H9 (cell line): Measurements from ENCODE around the gene CXCL8. TPM values are rescaled to one million over a fixed set of nuclear protein-coding genes. Genes with fewer than 3 reads are reported as not detected.

Experiments used
- DNase-seq: peaks from one replicate; pipeline ENCODE4 v3.0.0-alpha.2; 2017
- H2AFZ ChIP-seq: one replicate; pipeline ENCODE4 v1.6.1; 2013; ENCODE audit warnings: mild to moderate bottlenecking, low read length, control low read depth, moderate library complexity
- H2AK5ac ChIP-seq: 2 replicates; pipeline ENCODE4 v1.6.1; 2013; ENCODE audit warnings: low read length, control low read depth, mixed read lengths; ENCODE audit not compliant: insufficient read length
- H2BK120ac ChIP-seq: one replicate; pipeline ENCODE4 v1.6.1; 2013; ENCODE audit warnings: low read depth, mild to moderate bottlenecking, low read length, control low read depth, inconsistent platforms; ENCODE audit not compliant: poor library complexity, severe bottlenecking
- H2BK12ac ChIP-seq: 2 replicates; pipeline ENCODE4 v1.6.1; 2013; ENCODE audit warnings: low read length, control low read depth, mixed read lengths, low read depth; ENCODE audit not compliant: insufficient read length
- H2BK15ac ChIP-seq: 2 replicates; pipeline ENCODE4 v1.6.1; 2013; ENCODE audit warnings: low read depth, low read length, control low read depth
- H2BK20ac ChIP-seq: one replicate; pipeline ENCODE4 v1.6.1; 2013; ENCODE audit warnings: low read depth, mild to moderate bottlenecking, low read length, control low read depth, inconsistent platforms; ENCODE audit not compliant: poor library complexity, severe bottlenecking
- H2BK5ac ChIP-seq: 2 replicates; pipeline ENCODE4 v1.6.1; 2013; ENCODE audit warnings: low read length, control low read depth, mixed read lengths; ENCODE audit not compliant: insufficient read length
- H3K14ac ChIP-seq: 2 replicates; pipeline ENCODE4 v1.6.1; 2013; ENCODE audit warnings: low read length, control low read depth; ENCODE audit not compliant: insufficient read depth
- H3K18ac ChIP-seq: 2 replicates; pipeline ENCODE4 v1.6.1; 2013; ENCODE audit warnings: low read depth, mild to moderate bottlenecking, mixed read lengths, low read length, control low read depth; ENCODE audit not compliant: insufficient read length
- H3K23ac ChIP-seq: 2 replicates; pipeline ENCODE4 v1.6.1; 2013; ENCODE audit warnings: low read length, control low read depth, mixed read lengths, low read depth; ENCODE audit not compliant: insufficient read length
- H3K23me2 ChIP-seq: 2 replicates; pipeline ENCODE4 v1.6.1; 2013; ENCODE audit warnings: low read depth, mild to moderate bottlenecking, mixed read lengths, low read length, control low read depth; ENCODE audit not compliant: insufficient read length, poor library complexity, severe bottlenecking
- H3K27ac ChIP-seq: 2 replicates; pipeline ENCODE4 v1.5.1; 2013; ENCODE audit warnings: low read length, control low read depth, mixed read lengths, low read depth; ENCODE audit not compliant: insufficient read length
- H3K27me3 ChIP-seq: 2 replicates; pipeline ENCODE4 v1.6.1; 2013; ENCODE audit warnings: low read length, control low read depth, inconsistent platforms; ENCODE audit not compliant: insufficient read depth
- H3K4ac ChIP-seq: 2 replicates; pipeline ENCODE4 v1.6.1; 2013; ENCODE audit warnings: low read depth, mild to moderate bottlenecking, control low read depth, inconsistent platforms, low read length, moderate library complexity
- H3K4me1 ChIP-seq: 2 replicates; pipeline ENCODE4 v1.6.1; 2013; ENCODE audit warnings: low read length, control low read depth, inconsistent platforms; ENCODE audit not compliant: insufficient read depth
- H3K4me2 ChIP-seq: 2 replicates; pipeline ENCODE4 v1.6.1; 2013; ENCODE audit warnings: low read length, control low read depth, mixed read lengths; ENCODE audit not compliant: insufficient read length, insufficient read depth
- H3K56ac ChIP-seq: 2 replicates; pipeline ENCODE4 v1.6.1; 2013; ENCODE audit warnings: low read depth, mild to moderate bottlenecking, mixed read lengths, low read length, control low read depth; ENCODE audit not compliant: insufficient read length
- H3K79me1 ChIP-seq: 2 replicates; pipeline ENCODE4 v1.6.1; 2013; ENCODE audit warnings: low read depth, mild to moderate bottlenecking, moderate library complexity, low read length, control low read depth, inconsistent platforms; ENCODE audit not compliant: insufficient read depth, poor library complexity, severe bottlenecking
- H3K79me2 ChIP-seq: 2 replicates; pipeline ENCODE4 v1.6.1; 2013; ENCODE audit warnings: low read length, control low read depth, inconsistent platforms; ENCODE audit not compliant: insufficient read depth
- H3K9ac ChIP-seq: 2 replicates; pipeline ENCODE4 v1.6.1; 2013; ENCODE audit warnings: low read length, control low read depth, mixed read lengths; ENCODE audit not compliant: insufficient read length; ENCODE audit errors: extremely low read depth
- H3K9me3 ChIP-seq: one replicate; pipeline ENCODE4 v1.6.1; 2013; ENCODE audit warnings: low read depth, low read length, inconsistent platforms; ENCODE audit not compliant: control insufficient read depth
- H3T11ph ChIP-seq: one replicate; pipeline ENCODE4 v1.6.1; 2013; ENCODE audit warnings: mild to moderate bottlenecking, low read length, control low read depth, inconsistent platforms
- H4K20me1 ChIP-seq: one replicate; pipeline ENCODE4 v1.6.1; 2013; ENCODE audit not compliant: control insufficient read depth, insufficient read length, insufficient read depth
- H4K5ac ChIP-seq: 2 replicates; pipeline ENCODE4 v1.6.1; 2013; ENCODE audit warnings: low read depth, mild to moderate bottlenecking, mixed read lengths, low read length, control low read depth; ENCODE audit not compliant: insufficient read length
- H4K8ac ChIP-seq: replicated peaks from 2 replicates; pipeline ENCODE4 v1.6.1; 2013; ENCODE audit warnings: low read length, control low read depth, mixed read lengths, low read depth; ENCODE audit not compliant: insufficient read length
- H4K91ac ChIP-seq: 2 replicates; pipeline ENCODE4 v1.6.1; 2013; ENCODE audit warnings: low read depth, mild to moderate bottlenecking, moderate library complexity, mixed read lengths, low read length, control low read depth; ENCODE audit not compliant: insufficient read length
- H3K27ac Mint-ChIP-seq, 3 experiments: 2 replicates in 2 of 3; 3 replicates in 1 of 3; pipeline ENCODE4 v1.8.0; 2020 to 2021; ENCODE audit warnings: mixed read lengths in 3 of 3, mild to moderate bottlenecking in 1 of 3, moderate library complexity in 1 of 3
- H3K27me3 Mint-ChIP-seq: 2 replicates; pipeline ENCODE4 v1.8.0; 2021; ENCODE audit warnings: low read depth, mild to moderate bottlenecking, moderate library complexity, mixed read lengths
- H3K36me3 Mint-ChIP-seq, 3 experiments: 2 replicates in 2 of 3; 3 replicates in 1 of 3; pipeline ENCODE4 v1.8.0; 2020 to 2021; ENCODE audit warnings: low read depth in 3 of 3, mixed read lengths in 3 of 3; ENCODE audit not compliant: insufficient read depth in 1 of 3
- H3K4me1 Mint-ChIP-seq, 2 experiments: 2 replicates each; pipeline ENCODE4 v1.8.0; 2020; ENCODE audit warnings: mixed read lengths in 2 of 2
- H3K4me3 Mint-ChIP-seq, 2 experiments: 2 replicates in 1 of 2; 3 replicates in 1 of 2; pipeline ENCODE4 v1.8.0; 2020 to 2021; ENCODE audit warnings: mild to moderate bottlenecking in 2 of 2, mixed read lengths in 2 of 2, moderate library complexity in 1 of 2
- H3K9me3 Mint-ChIP-seq, 2 experiments: 2 replicates in 1 of 2; 3 replicates in 1 of 2; pipeline ENCODE4 v1.8.0; 2020; ENCODE audit warnings: mild to moderate bottlenecking in 2 of 2, mixed read lengths in 2 of 2, moderate library complexity in 1 of 2
- CTCF ChIP-seq: fragments of 200-600 bp; sonication (generic); conservative IDR thresholded peaks from 3 replicates; pipeline ENCODE4 v1.8.0; 2021; ENCODE audit warnings: antibody characterized with exemption, mild to moderate bottlenecking
- WGBS: extraction: QIAGEN DNeasy Blood & Tissue Kit; methylation state at CpG from one replicate; pipeline ENCODE4 v1.1.7; 2013; ENCODE audit warnings: missing lambda C conversion rate, low lambda C conversion rate, mixed read lengths; ENCODE audit not compliant: insufficient read length; ENCODE audit errors: extremely low coverage; 5-methylcytosine and 5-hydroxymethylcytosine counted together
- total RNA-seq: library from RNA; stranded (reverse); gene quantifications from 2 replicates; pipeline ENCODE4 v1.2.1, GENCODE V29; 2021

CXCL8 gene
- total RNA-seq, 1 experiment from 2014 or later: not detected

DNA sequence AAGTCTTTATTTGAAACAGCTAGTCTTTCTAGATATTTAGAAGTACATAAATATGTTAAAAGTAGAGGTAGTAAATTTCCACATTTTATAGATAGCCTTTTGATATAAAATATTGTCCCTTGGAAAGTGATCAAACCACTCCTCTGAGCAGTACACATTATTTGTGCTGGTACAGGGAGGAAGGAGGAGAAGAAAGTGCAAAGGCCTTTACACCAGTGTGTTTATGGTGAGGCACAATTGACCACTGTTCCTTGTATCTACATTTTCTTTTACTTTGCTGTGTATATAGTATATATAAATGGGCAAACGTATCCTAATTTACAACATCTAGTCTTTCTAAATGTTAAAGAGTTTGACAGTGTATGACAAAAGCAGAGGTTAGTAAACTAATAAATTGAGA is 39.9 kb downstream of the CXCL8 start:
- no peaks in the 10 kb centered on the region for H3K9me3 Mint-ChIP-seq
- no peak overlapping the region for H3K14ac ChIP-seq
- no peak overlapping the region for H3K4me3 Mint-ChIP-seq
- no peaks in the 10 kb centered on the region for H3K36me3 Mint-ChIP-seq
- H4K8ac ChIP-seq: no peak overlapping the region
- H2BK12ac ChIP-seq: no peak overlapping the region
- H2BK20ac ChIP-seq: no peak overlapping the region
- no peaks in the 10 kb centered on the region for H4K20me1 ChIP-seq
- no peak for DNase-seq
- no peaks in the 10 kb centered on the region for H3K79me2 ChIP-seq
- H3K27ac ChIP-seq: no peak overlapping the region
- H3K4me1 ChIP-seq: no peaks in the 10 kb centered on the region
- H3K27ac Mint-ChIP-seq: no peak overlapping the region
- TF ChIP-seq CTCF: no peak
- H3K23me2 ChIP-seq: no peaks in the 10 kb centered on the region
- no peak overlapping the region for H2AFZ ChIP-seq
- no peak overlapping the region for H3K4me2 ChIP-seq
- no peak overlapping the region for H3K18ac ChIP-seq
- H4K5ac ChIP-seq: no peak overlapping the region
- H3K56ac ChIP-seq: no peak overlapping the region
- H2BK5ac ChIP-seq: no peak overlapping the region
- H2BK120ac ChIP-seq: no peak overlapping the region
- H3K9ac ChIP-seq: no peak overlapping the region
- no peak overlapping the region for H2BK15ac ChIP-seq
- no peak overlapping the region for H3K23ac ChIP-seq
- no peaks in the 10 kb centered on the region for H3K79me1 ChIP-seq
- H3K4me1 Mint-ChIP-seq: no peaks in the 10 kb centered on the region
- no peak overlapping the region for H3T11ph ChIP-seq
- no peaks in the 10 kb centered on the region for H3K27me3 Mint-ChIP-seq
- H3K9me3 ChIP-seq: no peaks in the 10 kb centered on the region
- H4K91ac ChIP-seq: no peak overlapping the region
- H3K27me3 ChIP-seq: no peaks in the 10 kb centered on the region
- H3K4ac ChIP-seq: no peak overlapping the region
- no CpG with 5 or more reads among the region's 1 CpG for WGBS
- H2AK5ac ChIP-seq: no peak overlapping the region
